ENCODE data around the gene S100A7. TPM values are rescaled to one million over a fixed set of nuclear protein-coding genes. Genes with fewer than 3 reads are reported as not detected.
A peak's percentile ranks its signal among the peaks of the same experiment; 100 is the strongest.

S100A7 gene
- total and polyA plus RNA-seq, 2 of the 4 experiments (the other 2 are of a cell fraction), result not detected

- no peak overlapping the region for H3K9ac ChIP-seq (ENCODE audit: low read depth, low read length)
- BruUV-seq (replicated peaks), result no TSS peak
- no peak for ATAC-seq (ENCODE audit: low read depth)
Measured at GRCh38 chr1:153507926-153508583, 47.6 kb upstream of the S100A7 start.

More at GRCh38 chr1:153507926-153508583, 47.6 kb upstream of the S100A7 start:
- H3K9me1 ChIP-seq (ENCODE audit: insufficient read depth, low read length), result peaks cover 12% of the 10 kb centered on the region
- no peak for TF ChIP-seq POLR2A (IDR thresholded peaks at IDR 0.05; ENCODE audit: low read depth, low read length)
- no peak for TF ChIP-seq RCOR1 (IDR thresholded peaks at IDR 0.05; ENCODE audit: insufficient replicate concordance, low read length)
- TF ChIP-seq BHLHE40 (IDR thresholded peaks at IDR 0.05; ENCODE audit: low read depth, low read length), result no peak
- no peak for TF ChIP-seq CHD1 (IDR thresholded peaks at IDR 0.05; ENCODE audit: low read depth, low read length)
- TF ChIP-seq CEBPB (IDR thresholded peaks at IDR 0.05; ENCODE audit: low read depth, low read length), result no peak
- TF ChIP-seq, protein P1, sequence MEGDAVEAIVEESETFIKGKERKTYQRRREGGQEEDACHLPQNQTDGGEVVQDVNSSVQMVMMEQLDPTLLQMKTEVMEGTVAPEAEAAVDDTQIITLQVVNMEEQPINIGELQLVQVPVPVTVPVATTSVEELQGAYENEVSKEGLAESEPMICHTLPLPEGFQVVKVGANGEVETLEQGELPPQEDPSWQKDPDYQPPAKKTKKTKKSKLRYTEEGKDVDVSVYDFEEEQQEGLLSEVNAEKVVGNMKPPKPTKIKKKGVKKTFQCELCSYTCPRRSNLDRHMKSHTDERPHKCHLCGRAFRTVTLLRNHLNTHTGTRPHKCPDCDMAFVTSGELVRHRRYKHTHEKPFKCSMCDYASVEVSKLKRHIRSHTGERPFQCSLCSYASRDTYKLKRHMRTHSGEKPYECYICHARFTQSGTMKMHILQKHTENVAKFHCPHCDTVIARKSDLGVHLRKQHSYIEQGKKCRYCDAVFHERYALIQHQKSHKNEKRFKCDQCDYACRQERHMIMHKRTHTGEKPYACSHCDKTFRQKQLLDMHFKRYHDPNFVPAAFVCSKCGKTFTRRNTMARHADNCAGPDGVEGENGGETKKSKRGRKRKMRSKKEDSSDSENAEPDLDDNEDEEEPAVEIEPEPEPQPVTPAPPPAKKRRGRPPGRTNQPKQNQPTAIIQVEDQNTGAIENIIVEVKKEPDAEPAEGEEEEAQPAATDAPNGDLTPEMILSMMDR (conservative IDR thresholded peaks at IDR 0.05; ENCODE audit: low read depth, low read length), result no peak
- TF ChIP-seq FOS (IDR thresholded peaks at IDR 0.05; ENCODE audit: low read depth, low read length), result no peak
- no peak for TF ChIP-seq USF2 (IDR thresholded peaks at IDR 0.05; ENCODE audit: low read depth, low read length)
- H4K5ac ChIP-seq (ENCODE audit: low read depth, low read length), result peak overlapping the region; percentile 34
- ChIA-PET POLR2A (ENCODE audit: unreplicated experiment) (no interaction called here), CTCF (interaction anchor here (2.0 to 2.4 kb wide), 2 partner anchors 60 to 120 kb away, joined by 7 to 11 read pairs; partner anchors contain the start of genes S100A1 and S100A13)
- H2BK20ac ChIP-seq (ENCODE audit: low read depth, low read length), result peak overlapping the region; percentile 56
- H3K4me3 ChIP-seq (ENCODE audit: insufficient read depth, low read depth, low read length), result no peak overlapping the region
- in situ Hi-C loops (cut with MboI; ENCODE audit: low sequenced_read_pairs) (loop anchor here (5.0 kb wide), 1 partner anchor 239 kb away; no protein-coding TSS in a partner anchor), dilution Hi-C loops (cut with HindIII; ENCODE audit: low sequenced_read_pairs, unreplicated experiment) (no loop called here), intact Hi-C loops (cut with micrococcal nuclease) (loop anchor here (10.0 kb wide), 1 partner anchor 477 kb away; the partner anchor contains the start of gene RAB13)
- H3K27me3 ChIP-seq (ENCODE audit: control insufficient read depth, insufficient read depth, low read length), result no peaks in the 10 kb centered on the region
- H2AK5ac ChIP-seq (ENCODE audit: low read depth, low read length), result peak overlapping the region; percentile 96
- peak overlapping the region; percentile 65; the same call in 2 of the 3 replicates for H2BK15ac ChIP-seq (ENCODE audit: low read depth, low read length)
- no peaks in the 10 kb centered on the region for H3K36me3 ChIP-seq (ENCODE audit: control insufficient read depth, insufficient read depth, low read length)
- H4K8ac ChIP-seq (ENCODE audit: low read depth in 2 of 2, low read length in 2 of 2), result peak overlapping the region; percentile 79 to 82
- H3K4ac ChIP-seq (ENCODE audit: low read depth, low read length), result peak overlapping the region; percentile 86
- H4K20me1 ChIP-seq (ENCODE audit: insufficient read depth, low read length), result no peaks in the 10 kb centered on the region
- H3K14ac ChIP-seq (replicated peaks; ENCODE audit: low read depth, low read length), result peak overlapping the region; percentile 11
- peak overlapping the region; percentile 10; the same call in 1 of the 2 replicates for H3K23ac ChIP-seq (ENCODE audit: low read depth, low read length)
- peak overlapping the region; percentile 58; the same call in 1 of the 2 replicates for H4K91ac ChIP-seq (ENCODE audit: insufficient read depth, low read depth, low read length)
- WGBS, 2 experiments (ENCODE audit: extremely low coverage in 2 of 2, insufficient read length in 1 of 2), result 100% methylated on average over 2 of the region's 11 CpGs; no CpG with 5 or more reads in 1 of the 2 experiments
- H3K18ac ChIP-seq (ENCODE audit: low read depth, low read length), result peak overlapping the region; percentile 32; the same call in 1 of the 2 replicates
- H2AK9ac ChIP-seq (replicated peaks; ENCODE audit: low read depth, low read length, poor library complexity), result peak overlapping the region; percentile 68
- DNase-seq, result no peak
- no peaks in the 10 kb centered on the region for H3K9me3 ChIP-seq (ENCODE audit: control insufficient read depth, insufficient read depth, low read length)
- H3K56ac ChIP-seq (ENCODE audit: extremely low read depth, insufficient read depth, low read length), result peak overlapping the region; percentile 33
- H2BK120ac ChIP-seq (ENCODE audit: low read depth, low read length), result peak overlapping the region; percentile 85
- H2AFZ ChIP-seq (replicated peaks; ENCODE audit: low read length, poor library complexity), result peak overlapping the region; percentile 67
- H3K27ac ChIP-seq (ENCODE audit: insufficient read depth, low read length), result peak overlapping the region; percentile 57; the same call in 1 of the 2 replicates
- peaks cover 0 to 4% of the 10 kb centered on the region in 2 experiments; a peak in 1 of 4 replicates for H3K79me1 ChIP-seq (ENCODE audit: low read depth in 1 of 2, low read length in 2 of 2)
- H2BK5ac ChIP-seq (ENCODE audit: low read depth, low read length, poor library complexity, severe bottlenecking), result peak overlapping the region; percentile 42
- no peak overlapping the region for H3K4me2 ChIP-seq (ENCODE audit: low read depth, low read length)
- H3K4me1 ChIP-seq (ENCODE audit: control insufficient read depth, insufficient read depth, low read length), result peaks cover 23% of the 10 kb centered on the region

All from IMR-90 (cell line).